Central memory CD8-positive, alpha-beta T cell (primary cell): ENCODE data around the gene PIGL.
"Not testable (repeated sequence)": the region's sequence is repeated elsewhere in the genome, so short reads cannot be mapped to it uniquely, and the experiment has no call there.

Experiments
- ATAC-seq: fragments of 150-1000 bp; cut with Tn5 transposase; replicated peaks from 2 replicates; pipeline ENCODE4 v1.10.0; 2022; ENCODE audit warnings: mild to moderate bottlenecking, moderate FRiP score, moderate number of reproducible peaks; ENCODE audit not compliant: poor library complexity, severe bottlenecking; ENCODE audit errors: extremely low read depth
- DNase-seq, 2 donors: peaks; one replicate each; pipeline ENCODE4 v3.0.0; 2021; ENCODE audit warnings: low spot score in 2 of 2
- H3K27ac Mint-ChIP-seq: one replicate; pipeline ENCODE4 v1.8.0; 2022; ENCODE audit warnings: low read depth, mild to moderate bottlenecking, moderate library complexity, mixed read lengths
- H3K27me3 Mint-ChIP-seq: one replicate; pipeline ENCODE4 v1.8.0; 2022; ENCODE audit warnings: mixed read lengths
- H3K36me3 Mint-ChIP-seq: one replicate; pipeline ENCODE4 v1.8.0; 2022; ENCODE audit warnings: mild to moderate bottlenecking, moderate library complexity, mixed read lengths; ENCODE audit not compliant: insufficient read depth
- H3K4me1 Mint-ChIP-seq: one replicate; pipeline ENCODE4 v1.8.0; 2022; ENCODE audit warnings: mixed read lengths
- H3K4me3 Mint-ChIP-seq: one replicate; pipeline ENCODE4 v1.8.0; 2022; ENCODE audit warnings: mild to moderate bottlenecking, moderate library complexity, mixed read lengths
- H3K9me3 Mint-ChIP-seq: one replicate; pipeline ENCODE4 v1.8.0; 2022; ENCODE audit warnings: mixed read lengths

PIGL gene

DNA sequence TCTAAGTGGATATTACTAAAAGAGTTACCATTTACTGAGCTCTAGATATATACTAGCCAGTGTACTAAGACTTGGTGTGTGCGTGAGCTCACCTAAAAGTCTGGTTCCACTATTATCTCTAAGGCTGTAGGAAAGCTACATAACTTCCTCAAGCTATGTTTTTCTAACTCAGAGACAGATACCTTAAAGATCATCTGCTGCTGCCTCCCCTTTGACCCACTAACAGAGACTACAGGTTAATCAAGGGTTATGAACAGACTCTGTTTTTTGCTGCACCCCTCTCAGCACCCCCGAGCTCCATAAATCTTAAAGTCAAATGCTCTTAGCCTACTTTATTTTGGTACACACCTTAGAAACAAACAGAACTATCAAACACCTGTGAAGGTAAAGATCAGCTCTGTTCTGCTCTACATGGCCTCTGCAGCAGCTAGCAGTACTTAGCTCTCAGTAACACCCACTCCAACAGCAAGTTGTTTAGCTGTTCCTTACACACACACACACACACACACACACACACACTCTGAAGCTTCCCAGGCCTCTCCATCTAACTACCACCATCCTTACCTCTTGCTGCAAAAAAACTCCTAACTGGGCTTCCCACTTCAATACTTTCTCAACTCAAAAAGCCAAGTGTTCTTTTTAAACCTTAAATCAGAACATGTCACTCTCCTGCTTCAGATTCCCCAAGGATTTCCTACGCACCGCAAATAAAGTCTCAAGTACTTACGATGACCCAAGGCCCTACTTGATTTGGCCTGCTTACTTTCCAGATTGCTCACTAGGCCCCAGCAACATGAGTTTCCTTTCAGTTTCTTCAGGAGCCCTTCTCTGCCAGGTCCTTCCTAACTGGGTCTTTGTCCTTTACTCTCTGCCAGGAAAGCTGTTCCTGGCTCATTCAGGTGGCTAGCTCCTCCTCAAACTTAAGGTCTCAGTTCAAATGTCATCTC lies 14.2 kb upstream of the PIGL start:
- not testable (repeated sequence) for H3K9me3 Mint-ChIP-seq, H3K4me3 Mint-ChIP-seq, ATAC-seq, H3K36me3 Mint-ChIP-seq, DNase-seq, H3K27me3 Mint-ChIP-seq
- H3K27ac Mint-ChIP-seq = peak overlapping the region; percentile 80
- peaks cover 60% of the 10 kb centered on the region for H3K4me1 Mint-ChIP-seq

DNA sequence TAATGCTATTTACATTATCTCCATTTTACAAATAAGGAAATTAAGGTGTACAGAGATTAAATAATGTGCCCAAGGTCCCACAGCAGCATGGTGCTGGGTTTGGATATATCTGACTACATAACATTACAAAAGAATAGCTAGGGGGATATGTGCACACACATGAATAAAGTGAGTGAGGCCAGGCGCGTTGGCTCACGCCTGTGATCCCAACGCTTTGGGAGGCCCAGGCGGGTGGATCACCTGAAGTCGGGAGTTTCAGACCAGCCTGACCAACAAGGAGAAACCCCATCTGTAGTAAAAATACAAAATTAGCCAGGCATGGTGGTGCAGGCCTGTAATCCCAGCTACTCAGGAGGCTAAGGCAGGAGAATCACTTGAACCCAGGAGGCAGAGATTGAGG lies 12.2 kb upstream of the PIGL start:
- not testable (repeated sequence) for DNase-seq, H3K4me3 Mint-ChIP-seq, H3K27me3 Mint-ChIP-seq, H3K36me3 Mint-ChIP-seq, H3K9me3 Mint-ChIP-seq, ATAC-seq
- Mint-ChIP-seq H3K4me1 (peaks cover 52% of the 10 kb centered on the region), H3K27ac (peak overlapping the region; percentile 87)

DNA sequence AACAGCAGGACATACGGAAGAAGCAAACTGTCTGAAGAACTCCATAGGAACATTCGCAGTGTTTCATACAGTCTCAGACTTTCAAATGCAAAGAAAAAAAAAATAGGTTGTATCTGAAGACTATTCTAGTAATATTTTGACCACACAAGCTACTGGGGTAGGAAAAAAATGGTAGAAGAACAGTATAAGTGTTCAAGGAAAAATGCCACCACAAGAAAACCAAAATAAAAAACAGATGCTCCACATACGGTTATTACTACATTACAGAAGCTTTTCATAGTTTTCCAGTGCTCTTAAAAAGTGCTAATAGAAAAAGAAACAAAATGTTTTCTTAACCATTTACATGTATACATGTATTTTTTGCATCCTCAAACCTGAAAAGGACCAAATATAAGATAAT lies 5.4 kb upstream of the PIGL start:
- Mint-ChIP-seq H3K27ac (no peak overlapping the region), H3K4me3 (no peak overlapping the region), H3K27me3 (no peaks in the 10 kb centered on the region), H3K36me3 (peaks cover 13% of the 10 kb centered on the region), H3K9me3 (no peaks in the 10 kb centered on the region), H3K4me1 (peaks cover 48% of the 10 kb centered on the region)
- no peak for DNase-seq
- ATAC-seq = no peak

DNA sequence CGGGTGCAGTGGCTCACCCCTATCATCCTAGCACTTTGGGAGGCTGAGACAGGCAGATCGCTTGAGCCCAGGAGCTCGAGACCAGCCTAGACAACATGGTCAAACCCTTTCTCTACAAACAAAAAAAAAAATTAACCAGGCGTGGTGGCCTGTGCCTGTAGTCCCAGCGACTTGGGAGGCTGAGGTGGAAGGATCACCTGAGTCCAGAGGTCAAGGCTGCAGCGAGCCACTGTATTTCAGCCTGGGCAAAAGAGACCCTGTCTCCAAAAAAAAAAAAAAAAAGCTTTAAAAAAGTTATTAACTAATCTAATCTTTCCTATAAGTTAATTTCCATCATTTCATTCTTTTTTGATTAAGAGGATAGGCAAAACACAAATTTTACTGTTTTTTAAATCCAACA lies 4.2 kb upstream of the PIGL start:
- no peak for ATAC-seq
- Mint-ChIP-seq H3K36me3 (peaks cover 15% of the 10 kb centered on the region), H3K4me3 (peak overlapping the region; percentile 89), H3K27me3 (no peaks in the 10 kb centered on the region), H3K27ac (peak overlapping the region; percentile 51), H3K4me1 (peaks cover 46% of the 10 kb centered on the region), H3K9me3 (no peaks in the 10 kb centered on the region)
- DNase-seq = no peak

DNA sequence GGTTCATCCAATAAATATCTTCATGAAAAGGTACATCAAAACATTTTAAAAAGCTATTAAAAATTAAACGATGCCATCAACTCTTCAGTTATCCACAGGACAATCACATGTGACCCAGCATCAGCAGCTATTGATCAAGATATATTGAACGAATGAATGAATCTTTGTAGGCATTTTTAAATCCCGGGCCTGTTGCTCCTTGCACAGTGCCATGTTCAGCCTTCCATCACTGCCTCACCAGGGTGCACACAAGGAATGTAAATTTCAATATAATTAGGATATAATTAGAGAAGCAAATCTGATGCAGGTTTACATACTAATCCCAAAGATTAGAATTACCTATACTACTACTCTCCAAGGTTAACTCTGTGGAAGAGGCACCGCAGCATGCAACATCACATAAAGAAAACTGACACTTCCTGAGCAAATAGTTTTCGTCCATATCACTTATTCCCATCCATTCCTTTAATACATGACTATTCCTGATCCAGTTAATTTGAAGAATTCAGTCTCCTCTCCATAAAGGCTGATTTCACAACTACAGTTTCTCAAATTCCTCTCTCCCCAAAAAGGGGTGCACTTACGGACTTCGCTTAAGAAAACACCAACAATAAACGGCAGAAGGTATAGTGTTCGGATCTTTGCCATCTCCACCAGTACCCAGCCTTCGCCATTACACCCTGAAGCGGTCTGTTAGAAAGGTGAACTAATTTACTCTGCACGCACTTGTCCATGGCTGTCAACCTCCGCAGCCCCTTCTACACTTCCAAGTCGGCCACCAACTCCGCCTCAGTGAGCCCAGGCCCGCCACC lies 2.6 kb upstream of the PIGL start:
- Mint-ChIP-seq H3K4me1 (peaks cover 43% of the 10 kb centered on the region), H3K27me3 (no peaks in the 10 kb centered on the region), H3K9me3 (no peaks in the 10 kb centered on the region), H3K36me3 (peaks cover 15% of the 10 kb centered on the region), H3K4me3 (peak overlapping the region; percentile 89), H3K27ac (peak overlapping the region; percentile 93)
- ATAC-seq (peak; percentile 12), DNase-seq (no peak)

DNA sequence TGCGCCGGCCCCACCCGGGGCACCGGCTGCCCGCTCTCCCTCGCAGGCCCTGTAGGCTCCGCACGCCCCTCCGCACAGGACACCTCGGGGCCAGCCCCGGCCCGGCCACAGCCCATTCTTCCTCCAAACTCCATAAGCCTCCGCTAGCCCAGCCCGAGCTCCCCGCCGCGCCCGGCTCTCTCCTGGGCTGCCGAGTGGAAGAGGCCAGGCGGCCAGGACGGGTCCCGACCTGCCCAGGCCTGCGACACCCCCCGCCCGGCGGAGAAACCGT lies 2.1 kb upstream of the PIGL start:
- H3K4me3 Mint-ChIP-seq = peak overlapping the region; percentile 89
- H3K27me3 Mint-ChIP-seq = no peaks in the 10 kb centered on the region
- H3K36me3 Mint-ChIP-seq = peaks cover 15% of the 10 kb centered on the region
- peaks cover 43% of the 10 kb centered on the region for H3K4me1 Mint-ChIP-seq
- no peaks in the 10 kb centered on the region for H3K9me3 Mint-ChIP-seq
- ATAC-seq = peak; percentile 19
- H3K27ac Mint-ChIP-seq = peak overlapping the region; percentile 93
- peak in 1 of 2 donors; percentile 22 for DNase-seq

DNA sequence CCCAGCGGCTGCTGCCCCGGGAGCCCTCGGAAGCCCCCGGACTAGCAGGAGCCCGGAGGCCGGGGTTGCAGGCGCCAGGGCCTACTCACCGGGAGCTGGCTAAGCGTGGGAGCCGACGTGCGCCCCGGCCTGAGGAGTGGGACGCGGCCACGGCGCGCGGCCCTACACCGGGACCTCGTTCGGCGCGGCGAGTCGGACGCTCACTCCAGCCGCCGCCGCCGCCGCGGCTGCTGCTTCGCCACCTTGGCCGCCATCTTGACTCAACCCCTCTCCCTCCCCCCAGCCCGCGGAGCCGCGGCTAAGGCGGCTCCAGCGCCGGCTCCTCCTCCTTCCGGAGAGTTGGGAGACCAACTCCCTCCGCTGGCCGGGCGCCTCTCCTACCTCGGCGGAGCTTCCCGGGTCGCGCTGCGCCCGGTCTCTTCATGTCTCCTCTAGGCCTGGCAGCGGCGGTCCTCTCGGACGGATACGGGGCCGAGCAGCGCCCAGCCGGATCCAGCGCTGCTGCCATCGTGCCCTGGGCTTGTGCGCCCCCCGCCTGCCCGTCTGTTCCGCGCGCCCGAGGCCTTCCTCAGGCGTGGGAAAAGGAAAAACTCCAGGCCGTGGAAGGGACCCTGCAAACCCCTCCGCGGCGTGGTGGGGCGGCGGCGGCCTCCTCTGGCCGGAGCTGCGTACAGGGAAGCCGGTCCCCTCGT lies 1.6 kb upstream of the PIGL start, which contains the start of gene NCOR1:
TSS of gene NCOR1 (minus strand) at position 262 of the 692 bp plus-strand sequence. CDS start 20,965 bp downstream, outside the sequence.
- Mint-ChIP-seq H3K27ac (peak within 1 kb of the TSS; percentile 93), H3K4me1 (peaks cover 43% of the 10 kb centered on the region), H3K9me3 (no peaks in the 10 kb centered on the region), H3K27me3 (no peaks in the 10 kb centered on the region), H3K36me3 (peaks cover 15% of the 10 kb centered on the region), H3K4me3 (peak within 1 kb of the TSS; percentile 89)
- DNase-seq = peak; percentile 69 to 76
- ATAC-seq = peak; percentile 92

DNA sequence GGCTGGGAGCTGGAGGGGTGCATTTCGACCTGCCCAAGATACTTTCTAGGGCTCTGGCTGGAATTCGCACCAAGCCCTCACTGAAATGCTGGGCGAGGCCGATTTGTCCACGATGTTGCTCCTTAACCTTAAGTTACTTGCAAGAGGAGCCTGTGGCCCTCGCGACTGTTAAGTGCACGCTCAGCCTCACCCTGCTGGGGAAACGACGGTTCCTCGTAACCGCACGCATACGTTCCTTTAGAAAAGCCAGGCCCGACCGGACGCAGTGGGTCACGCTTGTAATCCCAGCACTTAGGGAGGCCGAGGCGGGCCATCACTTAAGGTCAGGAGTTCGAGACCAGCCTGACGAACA lies 1.1 kb upstream of the PIGL start:
- DNase-seq = peak in 1 of 2 donors; percentile 18
- H3K27ac Mint-ChIP-seq = peak overlapping the region; percentile 93
- H3K9me3 Mint-ChIP-seq = no peaks in the 10 kb centered on the region
- H3K36me3 Mint-ChIP-seq = peaks cover 12% of the 10 kb centered on the region
- peak; percentile 1 for ATAC-seq
- no peaks in the 10 kb centered on the region for H3K27me3 Mint-ChIP-seq
- H3K4me1 Mint-ChIP-seq = peaks cover 43% of the 10 kb centered on the region
- H3K4me3 Mint-ChIP-seq = peak overlapping the region; percentile 89

DNA sequence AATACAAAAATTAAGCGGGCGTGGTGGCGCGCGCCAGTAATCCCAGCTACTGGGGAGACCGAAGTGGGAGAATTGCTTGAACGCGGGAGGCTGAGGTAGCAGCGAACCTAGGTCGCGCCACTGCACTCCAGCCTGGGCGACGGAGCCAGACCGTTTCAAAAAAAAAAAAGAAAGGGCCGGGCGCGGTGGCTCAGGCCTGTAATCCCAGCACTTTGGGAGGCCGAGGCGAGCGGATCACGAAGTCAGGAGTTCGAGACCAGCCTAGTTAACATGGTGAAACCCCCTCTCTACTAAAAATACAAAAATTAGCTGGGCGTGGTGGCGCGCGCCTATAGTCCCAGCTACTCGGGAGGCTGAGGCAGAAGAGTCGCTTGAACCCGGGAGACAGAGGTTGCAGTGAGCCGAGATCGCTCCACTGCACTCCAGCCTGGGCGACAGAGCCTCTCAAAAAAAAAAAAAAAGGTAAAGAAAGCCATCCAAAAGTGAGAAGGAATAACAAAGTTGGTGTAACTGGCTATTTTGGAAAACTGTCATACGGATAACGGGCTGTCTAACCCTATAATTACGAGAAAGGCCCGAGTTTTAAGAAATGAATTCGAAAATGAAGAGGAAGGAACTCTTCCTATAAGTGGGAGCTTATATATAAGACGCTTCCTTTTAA lies 539 bp upstream of the PIGL start:
- not testable (repeated sequence) for H3K27me3 Mint-ChIP-seq, H3K9me3 Mint-ChIP-seq, DNase-seq, ATAC-seq
- Mint-ChIP-seq H3K4me3 (peak overlapping the region; percentile 89), H3K27ac (peak overlapping the region; percentile 93), H3K4me1 (peaks cover 41% of the 10 kb centered on the region), H3K36me3 (peaks cover 12% of the 10 kb centered on the region)

DNA sequence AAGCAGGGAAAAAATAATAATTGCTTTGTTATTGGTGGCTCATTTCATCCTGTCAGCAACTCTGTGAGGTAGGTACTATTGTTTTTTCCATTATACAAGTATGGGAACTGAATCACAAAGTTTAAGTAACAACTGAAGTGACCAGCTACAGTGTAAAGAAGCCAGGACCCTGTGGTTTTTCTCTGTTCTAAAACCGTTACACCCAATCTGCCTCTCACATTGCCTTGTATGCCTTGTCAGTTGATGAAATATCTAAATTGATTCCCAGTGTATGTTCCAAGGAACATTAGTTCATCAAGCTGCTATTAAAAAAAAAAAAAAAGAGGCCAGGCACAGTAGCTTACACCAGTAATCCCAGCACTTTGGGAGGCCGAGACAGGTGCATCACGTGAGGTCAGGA lies 5.4 kb downstream of the PIGL start:
- Mint-ChIP-seq H3K27ac (no peak overlapping the region), H3K36me3 (peaks cover 3% of the 10 kb centered on the region), H3K27me3 (no peaks in the 10 kb centered on the region), H3K9me3 (no peaks in the 10 kb centered on the region), H3K4me3 (no peak overlapping the region), H3K4me1 (peaks cover 12% of the 10 kb centered on the region)
- no peak for DNase-seq
- ATAC-seq = no peak

DNA sequence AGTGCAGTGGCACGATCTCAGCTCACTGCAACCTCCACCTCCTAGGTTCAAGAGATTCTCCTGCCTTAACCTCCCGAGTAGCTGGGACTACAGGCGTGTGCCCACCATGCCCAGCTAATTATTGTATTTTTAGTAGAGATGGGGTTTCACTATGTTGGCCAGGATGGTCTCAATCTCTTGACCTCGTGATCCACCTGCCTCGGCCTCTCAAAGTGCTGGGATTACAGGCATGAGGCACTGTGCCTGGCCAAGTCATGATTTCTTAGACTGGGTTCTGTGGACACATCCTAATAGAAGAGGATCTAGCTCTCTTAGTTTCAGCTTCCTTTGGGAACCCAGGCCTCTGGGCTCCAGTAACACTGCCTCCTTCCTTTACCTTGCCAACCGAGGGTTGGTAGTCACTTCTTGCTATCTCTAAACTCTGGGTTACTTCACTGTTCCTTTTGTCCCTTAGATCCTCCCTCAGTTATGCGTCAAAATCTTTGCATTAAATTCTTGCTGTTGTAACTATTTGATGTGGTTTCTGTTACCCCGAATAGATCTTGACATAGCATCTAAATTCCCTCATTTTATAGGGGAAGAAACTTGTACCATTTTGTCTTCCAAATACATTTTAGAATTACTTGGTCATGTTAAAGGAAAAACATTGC lies 13.0 kb downstream of the PIGL start:
- peak overlapping the region; percentile 83 for H3K27ac Mint-ChIP-seq
- H3K4me3 Mint-ChIP-seq = peak overlapping the region; percentile 49
- H3K9me3 Mint-ChIP-seq, ATAC-seq, DNase-seq, H3K27me3 Mint-ChIP-seq: not testable (repeated sequence)
- H3K36me3 Mint-ChIP-seq = peaks cover 13% of the 10 kb centered on the region
- H3K4me1 Mint-ChIP-seq = peaks cover 19% of the 10 kb centered on the region

DNA sequence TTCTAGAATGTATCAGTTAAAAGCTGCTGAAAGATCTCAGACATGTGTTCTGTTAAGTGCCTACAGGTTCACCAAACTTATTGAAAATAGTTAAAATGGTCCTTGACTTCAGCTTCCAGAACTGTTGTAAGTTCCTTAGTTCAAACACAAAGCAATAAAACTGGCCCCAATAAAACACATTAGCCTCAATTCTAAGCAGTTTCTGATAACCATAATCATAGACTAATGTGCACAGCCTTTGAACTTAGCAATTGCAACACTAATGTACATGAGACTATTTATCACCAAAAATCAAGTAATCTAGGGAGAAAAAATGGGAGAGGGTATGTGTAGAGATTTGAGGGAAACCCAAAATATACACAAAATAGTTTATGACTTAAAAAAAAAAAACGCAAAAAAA lies 15.4 kb downstream of the PIGL start:
- no peaks in the 10 kb centered on the region for H3K27me3 Mint-ChIP-seq
- H3K36me3 Mint-ChIP-seq = peaks cover 23% of the 10 kb centered on the region
- DNase-seq (no peak), ATAC-seq (no peak)
- peaks cover 13% of the 10 kb centered on the region for H3K4me1 Mint-ChIP-seq
- H3K4me3 Mint-ChIP-seq = no peak overlapping the region
- no peak overlapping the region for H3K27ac Mint-ChIP-seq
- H3K9me3 Mint-ChIP-seq = no peaks in the 10 kb centered on the region
